IMR-90 (cell line): ENCODE data around the gene TBC1D3B. TPM values are rescaled to one million over a fixed set of nuclear protein-coding genes. Genes with fewer than 3 reads are reported as not detected.
"Not testable (repeated sequence)": the region's sequence is repeated elsewhere in the genome, so short reads cannot be mapped to it uniquely, and the experiment has no call there.

Experiments used
- ATAC-seq: fragments of 200-7000 bp; cut with Tn5 transposase; 2 replicates; pipeline ENCODE4 v1.9.1; 2020; ENCODE audit warnings: low read depth, mild to moderate bottlenecking, moderate library complexity
- BruUV-seq: library from RNA; stranded (reverse); fragments of 400-500 nt; replicated peaks from 2 replicates; lab custom pipeline; 2021; lab: Mats Ljungman, UMichigan
- CTCF ChIA-PET: fragments of 300-600 bp; formaldehyde crosslinking; extraction: SDS; loops from one replicate; lab custom pipeline; 2021; ENCODE audit warnings: antibody characterized with exemption; lab: Yijun Ruan, JAX
- POLR2A ChIA-PET: fragments of 300-600 bp; sonication (Branson Sonifier 250); formaldehyde crosslinking; loops from one replicate; lab custom pipeline; 2022; ENCODE audit warnings: antibody characterized with exemption; ENCODE audit not compliant: unreplicated experiment; lab: Charles Lee
- DNase-seq: peaks from one replicate; pipeline ENCODE4 v3.0.0; 2013
- H2AFZ ChIP-seq: replicated peaks from 2 replicates; pipeline ENCODE3; 2013; ENCODE audit warnings: low read length, mild to moderate bottlenecking; ENCODE audit not compliant: poor library complexity
- H2AK5ac ChIP-seq: 2 replicates; pipeline ENCODE4 v1.6.1; 2013; ENCODE audit warnings: low read depth, low read length, inconsistent platforms
- H2AK9ac ChIP-seq: replicated peaks from 2 replicates; pipeline ENCODE3; 2013; ENCODE audit warnings: mild to moderate bottlenecking, low read depth, low read length, moderate library complexity; ENCODE audit not compliant: poor library complexity
- H2BK120ac ChIP-seq: 2 replicates; pipeline ENCODE4 v1.6.1; 2013; ENCODE audit warnings: low read depth, low read length, inconsistent platforms
- H2BK15ac ChIP-seq: 3 replicates; pipeline ENCODE4 v1.6.1; 2013; ENCODE audit warnings: low read depth, low read length, inconsistent platforms
- H2BK20ac ChIP-seq: 2 replicates; pipeline ENCODE4 v1.6.1; 2013; ENCODE audit warnings: low read depth, mild to moderate bottlenecking, inconsistent platforms, low read length, moderate library complexity
- H2BK5ac ChIP-seq: 2 replicates; pipeline ENCODE4 v1.6.1; 2013; ENCODE audit warnings: mild to moderate bottlenecking, low read depth, low read length, inconsistent platforms; ENCODE audit not compliant: poor library complexity, severe bottlenecking
- H3K14ac ChIP-seq: replicated peaks from 2 replicates; pipeline ENCODE4 v1.6.1; 2013; ENCODE audit warnings: low read depth, low read length, inconsistent platforms
- H3K18ac ChIP-seq: 2 replicates; pipeline ENCODE4 v1.6.1; 2013; ENCODE audit warnings: low read depth, low read length, control low read depth
- H3K23ac ChIP-seq: 2 replicates; pipeline ENCODE4 v1.6.1; 2013; ENCODE audit warnings: low read depth, low read length, inconsistent platforms
- H3K27ac ChIP-seq: 2 replicates; pipeline ENCODE4 v1.5.1; 2013; ENCODE audit warnings: mild to moderate bottlenecking, control low read depth, low read length; ENCODE audit not compliant: insufficient read depth
- H3K27me3 ChIP-seq: 2 replicates; pipeline ENCODE4 v1.6.1; 2013; ENCODE audit warnings: low read length; ENCODE audit not compliant: control insufficient read depth, insufficient read depth
- H3K36me3 ChIP-seq: 2 replicates; pipeline ENCODE4 v1.6.1; 2013; ENCODE audit warnings: low read length, mixed read lengths; ENCODE audit not compliant: control insufficient read depth, insufficient read depth
- H3K4ac ChIP-seq: 2 replicates; pipeline ENCODE4 v1.6.1; 2013; ENCODE audit warnings: low read depth, low read length, inconsistent platforms
- H3K4me1 ChIP-seq: 2 replicates; pipeline ENCODE4 v1.6.1; 2013; ENCODE audit warnings: low read length, mixed read lengths; ENCODE audit not compliant: control insufficient read depth, insufficient read depth
- H3K4me2 ChIP-seq: 2 replicates; pipeline ENCODE4 v1.6.1; 2013; ENCODE audit warnings: low read depth, mild to moderate bottlenecking, control low read depth, low read length, moderate library complexity
- H3K4me3 ChIP-seq: 2 replicates; pipeline ENCODE4 v1.5.1; 2013; ENCODE audit warnings: low read depth, mild to moderate bottlenecking, control low read depth, low read length, moderate library complexity; ENCODE audit not compliant: insufficient read depth
- H3K56ac ChIP-seq: 2 replicates; pipeline ENCODE4 v1.6.1; 2013; ENCODE audit warnings: low read length, inconsistent platforms; ENCODE audit not compliant: insufficient read depth; ENCODE audit errors: extremely low read depth
- H3K79me1 ChIP-seq, 2 experiments: 2 replicates each; pipeline ENCODE4 v1.6.1; 2013; ENCODE audit warnings: low read length in 2 of 2, inconsistent platforms in 1 of 2, low read depth in 1 of 2
- H3K9ac ChIP-seq: 2 replicates; pipeline ENCODE4 v1.6.1; 2013; ENCODE audit warnings: low read depth, low read length, control low read depth
- H3K9me1 ChIP-seq: 2 replicates; pipeline ENCODE4 v1.6.1; 2013; ENCODE audit warnings: low read length, inconsistent platforms; ENCODE audit not compliant: insufficient read depth
- H3K9me3 ChIP-seq: 2 replicates; pipeline ENCODE4 v1.6.1; 2013; ENCODE audit warnings: low read length; ENCODE audit not compliant: control insufficient read depth, insufficient read depth
- H4K20me1 ChIP-seq: 2 replicates; pipeline ENCODE4 v1.6.1; 2013; ENCODE audit warnings: low read length, inconsistent platforms; ENCODE audit not compliant: insufficient read depth
- H4K5ac ChIP-seq: 2 replicates; pipeline ENCODE4 v1.6.1; 2013; ENCODE audit warnings: mild to moderate bottlenecking, low read depth, low read length, control low read depth
- H4K8ac ChIP-seq, 2 experiments: 2 replicates each; pipeline ENCODE4 v1.6.1; 2013; ENCODE audit warnings: low read depth in 2 of 2, low read length in 2 of 2, control low read depth in 1 of 2, inconsistent platforms in 1 of 2
- H4K91ac ChIP-seq: 2 replicates; pipeline ENCODE4 v1.6.1; 2013; ENCODE audit warnings: low read depth, low read length, inconsistent platforms; ENCODE audit not compliant: insufficient read depth
- MAFK ChIP-seq: IDR thresholded peaks from 2 replicates; pipeline ENCODE4 v1.6.1; 2012; ENCODE audit warnings: low read depth, low read length, improper control_type of control experiment
- USF2 ChIP-seq: fragments of 150-350 bp; IDR thresholded peaks from 2 replicates; pipeline ENCODE4 v1.6.1; 2017; ENCODE audit warnings: mild to moderate bottlenecking, antibody characterized with exemption, low read length, low read depth
- WGBS, 2 experiments: methylation state at CpG; one replicate each; pipeline versions ENCODE4 v1.1.5 to v1.1.7; 2013; ENCODE audit warnings: missing lambda C conversion rate in 2 of 2; ENCODE audit not compliant: insufficient read length in 1 of 2; ENCODE audit errors: extremely low coverage in 2 of 2; 5-methylcytosine and 5-hydroxymethylcytosine counted together
- dilution Hi-C: fragments of 300-500 bp; cut with HindIII; formaldehyde crosslinking; loops from one replicate; pipeline ENCODE4 v1.14.3; 2018; ENCODE audit warnings: low sequenced_read_pairs; ENCODE audit not compliant: unreplicated experiment
- in situ Hi-C: fragments of 300-500 bp; cut with MboI; formaldehyde crosslinking; loops from 3 replicates; pipeline ENCODE4 v1.14.3; 2019; ENCODE audit warnings: low sequenced_read_pairs, inconsistent platforms, mixed read lengths
- intact Hi-C: fragments of 100-400 bp; cut with micrococcal nuclease; formaldehyde crosslinking; loops from 2 replicates; pipeline ENCODE4 v1.10.0; 2022
- polyA plus RNA-seq, 3 experiments: library from polyadenylated mRNA; depleted of rRNA; stranded (reverse); fragments of >200 nt; gene quantifications; 2 replicates each; pipeline ENCODE4 v1.2.3, GENCODE V29; 2012; ENCODE audit warnings: low replicate concordance in 1 of 3
- total RNA-seq: library from RNA; depleted of rRNA; stranded (reverse); fragments of >200 nt; gene quantifications from 2 replicates; pipeline ENCODE4 v1.2.3, GENCODE V29; 2012

Gene TBC1D3B
- total and polyA plus RNA-seq, 2 of the 4 experiments (the other 2 are of a cell fraction): 0.94 TPM; not detected in 1

- TF ChIP-seq USF2 (no peak), MAFK (peak; percentile 42; the same call in 1 of the 2 replicates)
Observed at GRCh38 chr17:36123431-36123830, 53.0 kb downstream of the TBC1D3B start.

GRCh38 chr17:36121099-36121498 lies 55.3 kb downstream of the TBC1D3B start:
- intact Hi-C loops: not testable (repeated sequence)

More at GRCh38 chr17:36123431-36123830, 53.0 kb downstream of the TBC1D3B start:
- Histone ChIP-seq H3K27me3 (no peaks in the 10 kb centered on the region), H3K4me2 (no peak overlapping the region), H3K27ac (no peak overlapping the region), H2BK15ac (no peak overlapping the region), H4K91ac (no peak overlapping the region), H2AK9ac (no peak overlapping the region), H2BK120ac (no peak overlapping the region), H2BK20ac (no peak overlapping the region), H2AK5ac (no peak overlapping the region), H3K4ac (no peak overlapping the region), H3K23ac (no peak overlapping the region), H3K9me1 (no peaks in the 10 kb centered on the region), H3K9me3 (peaks cover 4% of the 10 kb centered on the region; the same call in 1 of the 2 replicates), H2BK5ac (no peak overlapping the region), H4K8ac (no peak overlapping the region), H4K20me1 (no peaks in the 10 kb centered on the region), H3K56ac (no peak overlapping the region), H3K79me1 (no peaks in the 10 kb centered on the region), H3K4me1 (no peaks in the 10 kb centered on the region), H2AFZ (no peak overlapping the region), H3K4me3 (no peak overlapping the region), H3K36me3 (no peaks in the 10 kb centered on the region), H4K5ac (no peak overlapping the region), H3K18ac (no peak overlapping the region), H3K14ac (no peak overlapping the region), H3K9ac (no peak overlapping the region)
- in situ Hi-C loops: no loop called here
- intact Hi-C loops: no loop called here
- no peak for DNase-seq
- WGBS, 2 experiments: 40% methylated on average over 1 of the region's 2 CpGs; no CpG with 5 or more reads in 1 of the 2 experiments
- dilution Hi-C loops: no loop called here
- CTCF ChIA-PET: interaction anchor here (1.3 kb wide), 1 partner anchor 12 kb away, joined by 4 read pairs; no protein-coding TSS in a partner anchor
- POLR2A ChIA-PET: no interaction called here
- ATAC-seq: no peak
- BruUV-seq: no TSS peak

More at GRCh38 chr17:36121099-36121498, 55.3 kb downstream of the TBC1D3B start:
- POLR2A ChIA-PET, H3K14ac ChIP-seq, H3K79me1 ChIP-seq, H2BK120ac ChIP-seq, H2AK5ac ChIP-seq, H3K4ac ChIP-seq, H4K91ac ChIP-seq, H3K27me3 ChIP-seq, H2BK15ac ChIP-seq, H2AFZ ChIP-seq, H3K9me1 ChIP-seq, H3K36me3 ChIP-seq, H3K9ac ChIP-seq, H2AK9ac ChIP-seq, H4K20me1 ChIP-seq, ATAC-seq, H3K23ac ChIP-seq, H3K4me1 ChIP-seq, H3K9me3 ChIP-seq, H4K5ac ChIP-seq, H3K18ac ChIP-seq, BruUV-seq, in situ Hi-C loops, H3K27ac ChIP-seq, DNase-seq, H3K4me3 ChIP-seq, dilution Hi-C loops, H4K8ac ChIP-seq, H2BK5ac ChIP-seq, H3K4me2 ChIP-seq, H3K56ac ChIP-seq, CTCF ChIA-PET, H2BK20ac ChIP-seq: not testable (repeated sequence)
- WGBS, 2 experiments: no CpG with 5 or more reads among the region's 6 CpGs
